Suprapubic skin (tissue), 4 donors: ENCODE results near the gene CCNB2. TPM values are rescaled to one million over a fixed set of nuclear protein-coding genes. Genes with fewer than 3 reads are reported as not detected.
A peak's percentile ranks its signal among the peaks of the same experiment; 100 is the strongest.

Experiments
- DNase-seq, 2 donors: peaks; one replicate each; pipeline ENCODE4 v3.0.0-alpha.2; 2019; ENCODE audit warnings: low spot score in 2 of 2
- H3K27ac ChIP-seq: fragments of 200-600 bp; sonication (generic); one replicate; pipeline ENCODE4 v1.5.1; 2019
- H3K27me3 ChIP-seq: fragments of 200-600 bp; sonication (generic); one replicate; pipeline ENCODE4 v1.5.1; 2019
- H3K36me3 ChIP-seq: fragments of 200-600 bp; sonication (generic); one replicate; pipeline ENCODE4 v1.5.1; 2019
- H3K4me1 ChIP-seq: fragments of 200-600 bp; sonication (generic); one replicate; pipeline ENCODE4 v1.5.1; 2019
- H3K4me3 ChIP-seq: fragments of 200-600 bp; sonication (generic); one replicate; pipeline ENCODE4 v1.5.1; 2019; ENCODE audit warnings: mild to moderate bottlenecking
- H3K9me3 ChIP-seq: fragments of 200-600 bp; sonication (generic); one replicate; pipeline ENCODE4 v1.5.1; 2019
- EP300 ChIP-seq: sonication (generic); formaldehyde crosslinking; IDR thresholded peaks from one replicate; pipeline ENCODE4 v1.6.1; 2017; ENCODE audit warnings: antibody characterized with exemption
- POLR2A ChIP-seq, 2 donors: fragments of 450-650 bp; IDR thresholded peaks; one replicate each; pipeline ENCODE4 v1.6.1; 2017; ENCODE audit warnings: antibody characterized with exemption in 2 of 2, mild to moderate bottlenecking in 2 of 2, moderate library complexity in 2 of 2
- POLR2AphosphoS5 ChIP-seq, 3 donors: sonication (generic); formaldehyde crosslinking; IDR thresholded peaks; one replicate each; pipeline ENCODE4 v1.6.1; 2017; ENCODE audit warnings: antibody characterized with exemption in 3 of 3
- WGBS: methylation state at CpG from one replicate; pipeline ENCODE4 v1.1.5; 2018; 5-methylcytosine and 5-hydroxymethylcytosine counted together
- total RNA-seq, 4 donors: library from RNA; depleted of rRNA; stranded (reverse); fragments of >200 nt; gene quantifications; one replicate each; pipeline ENCODE4 v1.1.0, GENCODE V29; 2016
- TF ChIP-seq, protein P1 (sequence below), 2 donors: fragments of 200-600 bp in 1 of 2; fragments of 450-650 bp in 1 of 2; sonication (generic) in 1 of 2; IDR thresholded peaks; one replicate each; pipeline ENCODE4 v1.5.1; 2016 to 2019; ENCODE audit warnings: antibody characterized with exemption in 2 of 2, mild to moderate bottlenecking in 1 of 2, moderate library complexity in 1 of 2

The CCNB2 gene
- total RNA-seq, 4 donors from 2014 or later, result 8.6 to 17.7 (median 11.8) TPM

- Histone ChIP-seq H3K36me3 (no peaks in the 10 kb centered on the region), H3K4me1 (peaks cover 65% of the 10 kb centered on the region), H3K4me3 (no peak overlapping the region), H3K9me3 (no peaks in the 10 kb centered on the region), H3K27ac (peak overlapping the region; percentile 54), H3K27me3 (no peaks in the 10 kb centered on the region)
- DNase-seq, result peak in 1 of 2 donors; percentile 22
- WGBS, result 73% methylated on average over 7 of the region's 7 CpGs
- TF ChIP-seq POLR2A (IDR thresholded peaks at IDR 0.05) (no peak), EP300 (no peak), POLR2AphosphoS5 (IDR thresholded peaks at IDR 0.05) (no peak)
- TF ChIP-seq, protein P1, sequence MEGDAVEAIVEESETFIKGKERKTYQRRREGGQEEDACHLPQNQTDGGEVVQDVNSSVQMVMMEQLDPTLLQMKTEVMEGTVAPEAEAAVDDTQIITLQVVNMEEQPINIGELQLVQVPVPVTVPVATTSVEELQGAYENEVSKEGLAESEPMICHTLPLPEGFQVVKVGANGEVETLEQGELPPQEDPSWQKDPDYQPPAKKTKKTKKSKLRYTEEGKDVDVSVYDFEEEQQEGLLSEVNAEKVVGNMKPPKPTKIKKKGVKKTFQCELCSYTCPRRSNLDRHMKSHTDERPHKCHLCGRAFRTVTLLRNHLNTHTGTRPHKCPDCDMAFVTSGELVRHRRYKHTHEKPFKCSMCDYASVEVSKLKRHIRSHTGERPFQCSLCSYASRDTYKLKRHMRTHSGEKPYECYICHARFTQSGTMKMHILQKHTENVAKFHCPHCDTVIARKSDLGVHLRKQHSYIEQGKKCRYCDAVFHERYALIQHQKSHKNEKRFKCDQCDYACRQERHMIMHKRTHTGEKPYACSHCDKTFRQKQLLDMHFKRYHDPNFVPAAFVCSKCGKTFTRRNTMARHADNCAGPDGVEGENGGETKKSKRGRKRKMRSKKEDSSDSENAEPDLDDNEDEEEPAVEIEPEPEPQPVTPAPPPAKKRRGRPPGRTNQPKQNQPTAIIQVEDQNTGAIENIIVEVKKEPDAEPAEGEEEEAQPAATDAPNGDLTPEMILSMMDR (IDR thresholded peaks at IDR 0.05), result no peak
These were observed 63.6 kb downstream of the CCNB2 start for GRCh38 chr15:59168536-59168935.

DNA sequence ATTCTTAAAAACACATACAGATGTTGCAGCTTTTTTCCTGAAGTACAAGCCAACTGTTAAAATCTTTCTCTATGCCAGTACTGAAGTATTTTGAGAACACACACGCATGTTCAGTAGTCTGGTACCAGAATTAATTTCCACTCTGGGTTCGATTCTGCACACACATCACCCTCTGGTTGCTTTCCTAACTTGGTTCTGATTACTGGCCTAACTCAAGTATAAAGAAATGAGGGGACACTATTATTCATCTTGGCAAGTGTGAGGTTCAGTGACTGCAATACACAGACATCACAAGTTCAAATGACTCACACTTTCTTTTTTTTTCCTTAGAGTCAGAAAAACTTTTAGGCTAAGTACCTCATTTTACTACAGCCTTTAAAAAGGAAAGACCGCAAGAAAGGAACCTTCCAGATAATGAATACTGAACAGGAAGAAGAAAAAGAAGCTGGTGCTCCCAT lies 64.3 kb downstream of the CCNB2 start:
- TF ChIP-seq POLR2A (IDR thresholded peaks at IDR 0.05) (no peak), EP300 (no peak), POLR2AphosphoS5 (IDR thresholded peaks at IDR 0.05) (no peak)
- TF ChIP-seq, protein P1 (IDR thresholded peaks at IDR 0.05), result no peak
- no peak overlapping the region for H3K4me3 ChIP-seq
- H3K4me1 ChIP-seq, result peaks cover 72% of the 10 kb centered on the region
- no peak for DNase-seq
- H3K27ac ChIP-seq, result peak overlapping the region; percentile 92
- 54% methylated on average over 3 of the region's 3 CpGs for WGBS
- no peaks in the 10 kb centered on the region for H3K27me3 ChIP-seq
- H3K36me3 ChIP-seq, result no peaks in the 10 kb centered on the region
- H3K9me3 ChIP-seq, result no peaks in the 10 kb centered on the region

DNA sequence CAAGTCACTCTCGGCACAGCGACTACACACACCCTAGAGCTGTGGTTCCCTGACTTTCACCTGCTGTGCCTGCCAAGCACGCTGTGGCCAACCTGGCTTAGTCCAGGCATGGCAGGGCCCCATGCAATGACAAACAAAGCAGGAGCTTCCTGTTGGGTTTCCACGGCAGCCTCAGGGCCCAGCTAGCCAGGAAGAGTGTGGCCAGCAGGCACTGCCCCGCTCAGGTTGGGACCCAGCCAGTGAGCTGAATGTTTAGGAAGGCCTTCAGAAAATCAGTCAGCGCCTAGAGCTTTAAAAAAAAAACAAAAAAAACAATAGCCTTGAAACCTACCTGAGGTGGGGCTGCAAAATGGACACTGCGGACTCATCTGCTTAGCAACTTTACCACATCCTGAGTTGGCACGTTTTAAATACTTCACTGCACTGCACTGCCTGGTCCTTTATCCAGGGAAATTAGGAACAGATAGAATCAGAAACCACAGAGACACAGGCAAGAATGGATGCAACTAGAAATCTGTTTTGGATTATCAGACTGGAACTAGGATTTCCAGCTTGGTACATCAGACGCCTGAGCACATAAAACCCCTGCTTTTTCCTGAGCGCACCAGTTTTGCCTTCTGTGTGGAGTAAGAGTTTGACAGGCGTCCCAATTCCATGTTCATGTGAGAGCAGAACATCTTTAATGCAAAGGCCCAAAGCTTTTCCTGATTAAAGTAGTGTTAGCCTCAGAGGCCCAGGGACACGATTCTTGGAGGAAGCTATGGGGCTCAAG lies 65.5 kb downstream of the CCNB2 start:
- Histone ChIP-seq H3K4me3 (no peak overlapping the region), H3K9me3 (no peaks in the 10 kb centered on the region), H3K4me1 (peaks cover 74% of the 10 kb centered on the region), H3K27me3 (no peaks in the 10 kb centered on the region), H3K27ac (peak overlapping the region; percentile 92), H3K36me3 (no peaks in the 10 kb centered on the region)
- 34% methylated on average over 12 of the region's 12 CpGs for WGBS
- DNase-seq, result peak; percentile 85 to 86
- TF ChIP-seq POLR2AphosphoS5 (IDR thresholded peaks at IDR 0.05) (peak in 2 of 3 donors; percentile 16 to 40), POLR2A (IDR thresholded peaks at IDR 0.05) (no peak)

- 87% methylated on average over 8 of the region's 8 CpGs for WGBS
- peaks cover 75% of the 10 kb centered on the region for H3K4me1 ChIP-seq
These were observed 66.1 kb downstream of the CCNB2 start for GRCh38 chr15:59171067-59171397.

GRCh38 chr15:59172289-59172901 lies 67.4 kb downstream of the CCNB2 start:
- Histone ChIP-seq H3K9me3 (no peaks in the 10 kb centered on the region), H3K27ac (no peak overlapping the region), H3K27me3 (no peaks in the 10 kb centered on the region), H3K36me3 (peaks cover 1% of the 10 kb centered on the region), H3K4me1 (peaks cover 68% of the 10 kb centered on the region), H3K4me3 (no peak overlapping the region)
- TF ChIP-seq POLR2A (IDR thresholded peaks at IDR 0.05), result no peak
- no peak for TF ChIP-seq POLR2AphosphoS5 (IDR thresholded peaks at IDR 0.05)
- TF ChIP-seq, protein P1 (IDR thresholded peaks at IDR 0.05), result no peak
- TF ChIP-seq EP300, result no peak
- WGBS, result over 99% methylated on average over 7 of the region's 7 CpGs
- DNase-seq, result peak in 1 of 2 donors; percentile 13

More at GRCh38 chr15:59171067-59171397, 66.1 kb downstream of the CCNB2 start:
- no peak overlapping the region for H3K4me3 ChIP-seq
- DNase-seq, result peak in 1 of 2 donors; percentile 42
- H3K9me3 ChIP-seq, result no peaks in the 10 kb centered on the region
- no peaks in the 10 kb centered on the region for H3K27me3 ChIP-seq
- no peak for TF ChIP-seq EP300
- TF ChIP-seq POLR2A (IDR thresholded peaks at IDR 0.05), result no peak
- TF ChIP-seq, protein P1 (IDR thresholded peaks at IDR 0.05), result no peak
- TF ChIP-seq POLR2AphosphoS5 (IDR thresholded peaks at IDR 0.05), result no peak
- H3K36me3 ChIP-seq, result no peaks in the 10 kb centered on the region
- H3K27ac ChIP-seq, result peak overlapping the region; percentile 92
